Thyroid gland (tissue), 4 donors: ENCODE data around the gene CIZ1. TPM values are rescaled to one million over a fixed set of nuclear protein-coding genes. Genes with fewer than 3 reads are reported as not detected.

Experiments used
- DNase-seq, 2 donors: peaks; one replicate each; pipeline ENCODE4 v3.0.0-alpha.2; 2019
- H3K27ac ChIP-seq, 3 donors: fragments of 200-600 bp; sonication (generic); 1 replicate in 2 of 3; 2 replicates in 1 of 3; pipeline ENCODE4 v1.5.1; 2016 to 2019; ENCODE audit warnings: mild to moderate bottlenecking in 1 of 3, moderate library complexity in 1 of 3
- H3K27me3 ChIP-seq: fragments of 200-600 bp; sonication (generic); one replicate; pipeline ENCODE4 v1.5.1; 2019
- H3K36me3 ChIP-seq, 2 donors: fragments of 200-600 bp; sonication (generic); one replicate each; pipeline ENCODE4 v1.5.1; 2016 to 2019
- H3K4me1 ChIP-seq, 2 donors: fragments of 200-600 bp; sonication (generic); one replicate each; pipeline ENCODE4 v1.5.1; 2017 to 2019
- H3K4me3 ChIP-seq, 3 donors: fragments of 200-600 bp; sonication (generic); replicated peaks in 1 of 3; 1 replicate in 2 of 3; 2 replicates in 1 of 3; pipeline ENCODE4 v1.5.1; 2016; ENCODE audit warnings: mild to moderate bottlenecking in 1 of 3
- H3K9me3 ChIP-seq: fragments of 200-600 bp; sonication (generic); one replicate; pipeline ENCODE4 v1.5.1; 2017
- POLR2A ChIP-seq, 2 donors: fragments of 450-650 bp; IDR thresholded peaks; one replicate each; pipeline ENCODE4 v1.6.1; 2017; ENCODE audit warnings: antibody characterized with exemption in 2 of 2, mild to moderate bottlenecking in 2 of 2, moderate library complexity in 1 of 2
- WGBS, 2 donors: methylation state at CpG; one replicate each; pipeline ENCODE4 v1.1.5; 2017; 5-methylcytosine and 5-hydroxymethylcytosine counted together
- intact Hi-C: fragments of 100-400 bp; cut with DNase I; formaldehyde crosslinking; loops from one replicate; pipeline ENCODE4 v1.15.1; 2023
- total RNA-seq, 4 donors: library from RNA; depleted of rRNA; stranded (reverse); fragments of >200 nt; gene quantifications; one replicate each; pipeline ENCODE4 v1.2.3, GENCODE V29; 2016
- TF ChIP-seq, protein P1 (sequence below), 6 experiments: fragments of 200-600 bp in 3 of 6; fragments of 450-650 bp in 3 of 6; sonication (generic) in 3 of 6; IDR thresholded peaks; one replicate each; pipeline ENCODE4 v1.5.1; 2016 to 2019; ENCODE audit warnings: antibody characterized with exemption in 6 of 6, mild to moderate bottlenecking in 2 of 6, inconsistent platforms in 1 of 6, moderate library complexity in 1 of 6

Gene CIZ1
- total RNA-seq, 4 donors from 2014 or later: 47.8 to 58.5 (median 52.7) TPM

DNA sequence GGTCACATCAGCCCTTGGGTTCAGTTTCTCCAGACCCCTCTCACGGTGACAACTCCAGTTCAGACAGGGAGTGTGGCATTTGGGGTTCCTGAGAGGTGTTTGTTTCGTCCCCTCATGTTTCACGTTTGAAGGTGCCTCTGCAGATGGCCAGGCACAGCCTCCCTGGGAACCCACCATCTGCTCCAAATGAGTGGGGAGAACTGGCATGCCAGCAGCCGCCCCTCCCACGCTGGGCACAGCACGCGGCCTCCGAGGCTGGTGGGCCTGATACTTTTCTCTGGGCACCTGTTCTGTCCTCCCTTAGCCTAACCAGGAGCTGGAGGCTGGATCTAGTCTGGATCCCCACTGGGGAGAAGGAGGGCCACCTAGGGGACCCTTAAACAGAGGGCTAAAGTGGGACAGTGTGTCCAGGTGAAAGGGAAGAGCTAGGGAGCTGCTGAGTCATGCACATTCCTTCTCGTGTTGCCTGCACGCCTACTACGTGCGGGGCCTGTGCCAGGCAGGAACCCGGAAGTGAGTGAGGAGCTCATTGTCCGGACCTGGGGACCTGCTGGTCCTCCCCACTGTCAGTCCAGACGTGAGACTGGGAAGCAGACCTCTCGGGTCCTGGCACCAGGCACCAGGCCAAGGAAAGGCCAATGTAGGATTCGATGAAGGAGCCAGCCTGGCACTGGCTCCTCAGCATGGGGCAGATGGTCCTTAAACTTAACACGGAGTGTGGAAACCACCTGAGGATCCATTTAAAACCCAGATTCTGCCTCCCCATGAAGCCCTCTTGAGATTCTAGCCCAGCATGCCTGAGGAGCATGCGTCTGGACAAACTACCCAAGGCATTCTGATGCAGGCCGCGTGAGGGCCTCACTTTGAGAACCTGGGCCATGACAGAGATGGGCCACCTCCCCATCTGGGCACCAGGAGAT, 23.5 kb upstream of the CIZ1 start:
- DNase-seq: no peak
- peak overlapping the region in 2 of 3 donors; percentile 17 to 54 for H3K27ac ChIP-seq
- H3K4me3 ChIP-seq: no peak overlapping the region
- H3K36me3 ChIP-seq: no peaks in the 10 kb centered on the region
- intact Hi-C loops: no loop called here
- WGBS, 2 donors: 65 to 68% methylated on average over 6 to 18 of the region's 21 CpGs
- no peaks in the 10 kb centered on the region for H3K9me3 ChIP-seq
- peaks cover 0 to 10% of the 10 kb centered on the region in 2 donors for H3K4me1 ChIP-seq
- TF ChIP-seq POLR2A (IDR thresholded peaks at IDR 0.05): no peak
- TF ChIP-seq, protein P1, sequence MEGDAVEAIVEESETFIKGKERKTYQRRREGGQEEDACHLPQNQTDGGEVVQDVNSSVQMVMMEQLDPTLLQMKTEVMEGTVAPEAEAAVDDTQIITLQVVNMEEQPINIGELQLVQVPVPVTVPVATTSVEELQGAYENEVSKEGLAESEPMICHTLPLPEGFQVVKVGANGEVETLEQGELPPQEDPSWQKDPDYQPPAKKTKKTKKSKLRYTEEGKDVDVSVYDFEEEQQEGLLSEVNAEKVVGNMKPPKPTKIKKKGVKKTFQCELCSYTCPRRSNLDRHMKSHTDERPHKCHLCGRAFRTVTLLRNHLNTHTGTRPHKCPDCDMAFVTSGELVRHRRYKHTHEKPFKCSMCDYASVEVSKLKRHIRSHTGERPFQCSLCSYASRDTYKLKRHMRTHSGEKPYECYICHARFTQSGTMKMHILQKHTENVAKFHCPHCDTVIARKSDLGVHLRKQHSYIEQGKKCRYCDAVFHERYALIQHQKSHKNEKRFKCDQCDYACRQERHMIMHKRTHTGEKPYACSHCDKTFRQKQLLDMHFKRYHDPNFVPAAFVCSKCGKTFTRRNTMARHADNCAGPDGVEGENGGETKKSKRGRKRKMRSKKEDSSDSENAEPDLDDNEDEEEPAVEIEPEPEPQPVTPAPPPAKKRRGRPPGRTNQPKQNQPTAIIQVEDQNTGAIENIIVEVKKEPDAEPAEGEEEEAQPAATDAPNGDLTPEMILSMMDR (IDR thresholded peaks at IDR 0.05): no peak
- no peaks in the 10 kb centered on the region for H3K27me3 ChIP-seq

DNA sequence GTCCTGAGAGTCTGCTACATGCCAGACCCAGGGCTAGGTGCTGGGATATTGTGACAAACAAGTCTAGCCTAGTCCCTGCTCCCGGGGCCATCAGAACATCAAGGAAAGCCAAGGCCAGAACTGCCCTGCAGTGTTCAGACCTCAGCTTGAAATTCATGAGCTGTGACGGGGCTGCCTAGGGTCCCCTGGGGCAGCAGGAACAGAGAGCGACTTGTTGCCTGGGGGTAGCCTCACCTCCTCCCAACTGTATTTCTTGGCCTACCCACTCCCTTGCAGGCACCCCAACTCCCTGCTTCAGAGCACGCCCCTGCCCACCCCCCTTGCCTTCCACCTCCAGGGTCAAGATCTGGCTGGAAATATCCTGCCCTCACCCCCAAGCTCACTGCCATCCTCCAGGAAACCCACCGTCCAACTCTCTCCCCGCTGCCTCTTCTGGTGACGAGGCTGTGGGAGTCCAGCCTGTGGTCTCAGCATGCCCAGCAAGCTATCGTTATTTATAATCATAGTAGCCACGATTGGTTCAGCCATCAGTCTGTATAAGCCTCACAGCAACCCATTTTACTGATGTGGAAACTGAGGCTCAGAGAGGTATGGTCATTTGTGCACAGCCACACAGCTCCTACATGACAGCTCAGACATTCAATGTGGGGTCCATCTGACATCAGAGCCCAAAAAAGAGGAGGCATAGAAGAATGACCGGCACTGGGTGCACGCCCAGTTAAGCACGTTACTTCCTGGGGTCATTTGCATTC, 22.6 kb upstream of the CIZ1 start:
- no peaks in the 10 kb centered on the region for H3K27me3 ChIP-seq
- H3K36me3 ChIP-seq: no peaks in the 10 kb centered on the region
- no peak for DNase-seq
- TF ChIP-seq POLR2A (IDR thresholded peaks at IDR 0.05): no peak
- TF ChIP-seq, protein P1 (IDR thresholded peaks at IDR 0.05): no peak
- H3K27ac ChIP-seq: no peak overlapping the region
- H3K4me3 ChIP-seq: no peak overlapping the region
- WGBS, 2 donors: 89 to 93% methylated on average over 9 to 12 of the region's 12 CpGs
- H3K4me1 ChIP-seq: peaks cover 0 to 9% of the 10 kb centered on the region in 2 donors
- intact Hi-C loops: no loop called here
- H3K9me3 ChIP-seq: no peaks in the 10 kb centered on the region

DNA sequence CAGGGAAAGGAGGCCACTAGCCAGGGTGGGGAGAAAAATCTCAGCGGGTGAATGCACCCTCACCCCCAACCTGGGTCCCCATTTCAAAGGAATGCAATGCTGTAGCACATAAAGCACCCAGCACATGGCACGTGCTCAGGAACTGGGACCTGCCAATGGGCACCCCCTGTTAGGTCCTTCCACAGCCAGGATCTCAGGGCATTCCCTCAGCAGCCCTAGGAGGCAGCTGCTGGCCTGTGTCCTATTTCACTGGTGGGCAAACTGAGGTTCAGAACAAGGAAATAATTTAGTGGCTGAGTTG, 20.6 kb upstream of the CIZ1 start:
- TF ChIP-seq, protein P1 (IDR thresholded peaks at IDR 0.05): no peak
- no peak for TF ChIP-seq POLR2A (IDR thresholded peaks at IDR 0.05)
- intact Hi-C loops: no loop called here
- Histone ChIP-seq H3K27me3 (no peaks in the 10 kb centered on the region), H3K36me3 (no peaks in the 10 kb centered on the region), H3K4me3 (no peak overlapping the region), H3K27ac (no peak overlapping the region), H3K9me3 (no peaks in the 10 kb centered on the region), H3K4me1 (no peaks in the 10 kb centered on the region)
- WGBS, 2 donors: 76 to 79% methylated on average over 2 of the region's 2 CpGs
- no peak for DNase-seq

DNA sequence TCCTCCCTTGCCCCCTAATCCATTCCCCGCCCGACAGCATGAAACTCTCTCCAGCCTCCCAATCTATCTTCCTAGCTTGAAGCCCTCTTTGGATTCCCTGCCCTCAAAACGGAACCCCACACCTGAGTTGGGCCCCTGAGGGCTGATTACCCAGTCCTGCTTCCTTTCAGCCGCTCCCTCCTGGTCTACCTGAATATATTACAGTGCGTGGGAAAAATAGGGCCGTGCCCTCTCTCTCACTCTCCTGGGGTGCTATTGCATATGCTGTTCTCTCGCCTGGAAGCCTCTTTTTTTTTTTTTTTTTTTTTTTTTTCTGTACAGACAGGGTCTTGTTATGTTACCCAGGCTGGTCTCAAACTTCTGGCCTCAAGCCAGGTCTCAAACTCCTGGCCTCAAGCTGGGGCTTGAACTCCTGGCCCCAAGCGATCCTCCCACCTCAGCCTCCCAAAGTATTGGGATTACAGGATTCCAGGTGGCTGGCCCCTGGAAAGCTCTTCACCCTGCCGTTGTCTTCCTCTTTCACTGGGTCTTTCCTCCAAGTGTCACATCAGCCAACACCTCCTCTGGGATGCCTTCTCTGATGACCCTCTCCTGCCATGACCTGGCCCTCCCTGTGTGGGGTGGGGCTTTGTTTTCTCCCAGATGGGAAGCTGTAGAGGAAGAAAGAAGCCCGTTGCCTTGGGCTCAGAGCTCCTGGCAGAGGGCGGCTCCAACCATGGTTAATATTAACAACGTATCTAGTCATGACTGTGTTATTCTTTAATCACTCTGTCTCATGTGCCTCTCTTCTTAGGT, 20.0 kb upstream of the CIZ1 start:
- WGBS, 2 donors: 68 to 71% methylated on average over 12 of the region's 12 CpGs
- no peak overlapping the region for H3K27ac ChIP-seq
- H3K4me1 ChIP-seq: no peaks in the 10 kb centered on the region

More for the DNA sequence above, 20.0 kb upstream of the CIZ1 start:
- Histone ChIP-seq H3K27me3 (no peaks in the 10 kb centered on the region), H3K36me3 (no peaks in the 10 kb centered on the region), H3K9me3 (no peaks in the 10 kb centered on the region), H3K4me3 (no peak overlapping the region)
- intact Hi-C loops: no loop called here
- DNase-seq: no peak
- TF ChIP-seq, protein P1 (IDR thresholded peaks at IDR 0.05): no peak
- no peak for TF ChIP-seq POLR2A (IDR thresholded peaks at IDR 0.05)
